ENCODE measurements around the gene AGPAT2. TPM values are rescaled to one million over a fixed set of nuclear protein-coding genes. Genes with fewer than 3 reads are reported as not detected.

Gene AGPAT2
- total and polyA plus RNA-seq, 9 donors, result 11.3 to 22.2 (median 14.5) TPM

DNA sequence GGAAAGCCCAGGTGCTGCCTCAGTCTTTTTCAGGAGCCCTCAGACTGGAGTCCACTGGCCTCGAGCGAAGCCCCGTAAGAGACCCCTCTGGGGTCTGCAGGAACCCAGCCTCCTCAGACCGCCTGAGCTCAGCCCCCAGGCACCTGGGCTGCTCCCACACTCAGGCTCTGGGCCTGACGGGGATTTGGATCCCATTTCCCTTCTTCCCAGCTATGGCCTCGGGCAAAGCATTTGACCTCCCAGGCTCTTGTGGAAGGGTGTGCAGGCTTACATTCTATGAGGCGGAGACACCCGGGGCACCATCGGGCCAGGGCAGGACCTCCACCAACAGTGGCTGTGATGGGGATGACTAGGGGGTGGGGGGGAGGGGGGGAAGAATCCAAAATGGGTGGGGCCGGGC is 4.5 kb downstream of the AGPAT2 start:
- 88% methylated on average over 4 of the region's 10 CpGs for WGBS (ENCODE audit: insufficient coverage)
- no peaks in the 10 kb centered on the region for H3K27me3 ChIP-seq (ENCODE audit: control insufficient read depth, insufficient read depth, low read length)
- peaks cover 8% of the 10 kb centered on the region for H3K36me3 ChIP-seq (ENCODE audit: control insufficient read depth, insufficient read depth, low read length)
- H3K4me3 ChIP-seq (ENCODE audit: low read length), result no peak overlapping the region
- H3K9me3 ChIP-seq (replicated peaks; ENCODE audit: control insufficient read depth, low read depth, low read length), result no peaks in the 10 kb centered on the region
- peaks cover 21% of the 10 kb centered on the region for H3K4me1 ChIP-seq (ENCODE audit: control insufficient read depth, insufficient read depth, low read length)
- no peak for DNase-seq
- no peak overlapping the region for H3K27ac ChIP-seq (ENCODE audit: low read length)

DNA sequence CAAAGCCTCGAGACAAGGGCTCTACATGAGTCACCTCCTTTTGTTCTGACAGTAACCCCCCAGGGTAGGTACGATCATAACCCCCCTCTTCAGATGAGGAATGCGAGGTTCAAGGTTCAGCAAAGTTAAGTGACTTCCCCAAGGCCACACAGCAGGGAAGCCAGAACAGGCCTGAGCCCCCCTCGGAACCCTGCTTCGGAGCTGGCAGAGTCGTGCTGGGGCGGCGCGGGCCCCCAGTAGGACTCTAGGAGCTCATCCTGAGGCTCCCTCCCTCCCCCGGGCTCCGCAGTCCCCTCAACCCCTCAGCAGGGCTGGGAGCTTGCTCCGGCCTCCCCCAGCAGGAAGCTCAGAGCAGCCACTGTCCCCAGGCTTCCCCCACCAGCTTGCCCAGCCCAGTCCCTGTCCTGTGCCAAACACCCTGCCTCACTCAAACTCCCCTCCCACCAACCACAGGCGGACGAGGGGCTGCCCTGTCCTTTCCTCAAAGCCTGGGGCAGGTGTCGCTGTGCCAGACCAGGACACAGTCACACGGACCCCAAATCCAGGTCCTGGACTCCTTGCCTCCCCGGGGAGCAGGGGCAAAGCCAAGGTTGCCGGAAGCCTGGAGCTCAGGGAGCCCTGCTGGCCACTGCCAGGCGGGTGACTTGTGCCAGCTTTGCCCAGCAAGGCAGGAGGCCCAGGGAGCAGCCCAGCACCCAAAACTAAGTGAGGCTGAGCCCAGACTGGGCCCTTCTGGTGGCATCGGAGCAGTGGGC is 5.1 kb downstream of the AGPAT2 start:
- H3K27me3 ChIP-seq (ENCODE audit: control insufficient read depth, insufficient read depth, low read length), result no peaks in the 10 kb centered on the region
- H3K4me3 ChIP-seq (ENCODE audit: low read length), result no peak overlapping the region
- H3K27ac ChIP-seq (ENCODE audit: low read length), result no peak overlapping the region
- H3K9me3 ChIP-seq (replicated peaks; ENCODE audit: control insufficient read depth, low read depth, low read length), result no peaks in the 10 kb centered on the region
- H3K4me1 ChIP-seq (ENCODE audit: control insufficient read depth, insufficient read depth, low read length), result peaks cover 18% of the 10 kb centered on the region
- H3K36me3 ChIP-seq (ENCODE audit: control insufficient read depth, insufficient read depth, low read length), result peaks cover 8% of the 10 kb centered on the region
- DNase-seq, result no peak
- 76% methylated on average over 10 of the region's 20 CpGs for WGBS (ENCODE audit: insufficient coverage)

DNA sequence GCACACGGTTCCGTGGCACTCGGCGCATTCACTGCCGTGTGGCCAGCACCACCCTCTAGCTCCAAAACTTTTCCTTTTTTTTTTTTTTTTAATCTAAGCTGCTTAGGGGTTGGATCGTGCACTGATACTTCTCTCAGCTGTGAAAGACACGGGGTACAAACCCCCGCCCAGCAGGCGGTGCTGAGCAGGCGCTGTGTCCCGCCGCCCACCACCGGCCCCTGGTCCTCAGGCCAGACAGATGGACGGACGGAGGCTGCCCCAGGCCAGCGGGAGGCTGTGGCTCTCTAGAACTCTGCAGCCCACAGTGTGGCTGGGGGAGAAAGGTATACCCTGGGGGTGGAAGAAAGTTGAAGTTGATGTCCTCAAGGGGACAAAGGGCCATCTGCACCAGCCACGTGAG is 6.2 kb downstream of the AGPAT2 start:
- WGBS (ENCODE audit: insufficient coverage), result 89% methylated on average over 16 of the region's 17 CpGs
- Histone ChIP-seq H3K27me3 (ENCODE audit: control insufficient read depth, insufficient read depth, low read length) (no peaks in the 10 kb centered on the region), H3K4me3 (ENCODE audit: low read length) (no peak overlapping the region), H3K36me3 (ENCODE audit: control insufficient read depth, insufficient read depth, low read length) (peaks cover 12% of the 10 kb centered on the region), H3K27ac (ENCODE audit: low read length) (no peak overlapping the region), H3K4me1 (ENCODE audit: control insufficient read depth, insufficient read depth, low read length) (peaks cover 11% of the 10 kb centered on the region), H3K9me3 (replicated peaks; ENCODE audit: control insufficient read depth, low read depth, low read length) (no peaks in the 10 kb centered on the region)
- DNase-seq, result no peak

DNA sequence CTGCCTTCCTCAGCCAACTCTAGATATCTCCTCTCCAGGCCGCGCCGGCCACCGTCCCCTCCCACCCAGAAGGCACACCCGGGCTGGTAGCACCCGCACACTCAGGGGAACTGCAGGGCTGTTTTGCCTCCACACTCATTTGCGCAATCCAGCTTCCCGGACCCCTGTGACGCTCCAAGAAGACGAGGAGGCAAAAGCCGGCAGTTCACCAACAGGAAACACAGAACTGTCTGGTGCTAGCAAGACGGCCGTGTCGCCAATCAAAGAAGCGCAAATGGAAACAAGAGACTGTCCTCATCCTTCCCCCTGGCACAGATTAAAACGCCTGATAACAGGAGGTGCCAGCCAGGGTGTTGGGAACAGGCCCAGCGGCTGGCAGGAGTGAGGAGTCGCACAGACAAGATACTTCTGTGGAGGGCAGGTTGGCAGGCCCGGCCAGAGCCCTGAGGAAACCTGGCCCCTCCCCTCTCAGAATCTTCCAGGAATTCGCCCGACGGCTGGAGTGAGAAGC is 7.8 kb downstream of the AGPAT2 start:
- 67% methylated on average over 17 of the region's 22 CpGs for WGBS (ENCODE audit: insufficient coverage)
- Histone ChIP-seq H3K36me3 (ENCODE audit: control insufficient read depth, insufficient read depth, low read length) (peaks cover 13% of the 10 kb centered on the region), H3K27ac (ENCODE audit: low read length) (peak overlapping the region; percentile 15), H3K4me1 (ENCODE audit: control insufficient read depth, insufficient read depth, low read length) (no peaks in the 10 kb centered on the region), H3K27me3 (ENCODE audit: control insufficient read depth, insufficient read depth, low read length) (no peaks in the 10 kb centered on the region), H3K9me3 (replicated peaks; ENCODE audit: control insufficient read depth, low read depth, low read length) (no peaks in the 10 kb centered on the region), H3K4me3 (ENCODE audit: low read length) (no peak overlapping the region)
- peak; percentile 66 for DNase-seq

DNA sequence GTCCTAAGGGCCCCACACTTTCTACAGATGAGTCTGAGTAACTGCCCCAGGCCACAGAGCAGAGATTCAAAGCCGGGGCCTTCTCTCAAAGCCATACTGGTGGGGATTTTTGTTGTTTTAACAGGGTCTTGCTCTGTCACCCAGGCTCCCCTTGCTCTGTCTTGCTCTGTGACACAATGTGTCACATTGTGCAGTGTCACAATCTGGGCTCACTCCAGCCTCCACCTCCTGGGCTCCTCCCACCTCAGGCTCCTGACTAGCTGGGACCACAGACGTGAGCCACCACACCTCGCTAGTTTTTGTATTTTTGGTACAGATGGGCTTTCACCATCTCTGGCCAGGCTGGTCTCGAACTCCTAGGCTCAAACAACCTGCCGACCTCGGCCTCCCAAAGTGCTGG is 8.6 kb downstream of the AGPAT2 start:
- WGBS (ENCODE audit: insufficient coverage), result 85% methylated on average over 4 of the region's 6 CpGs
- Histone ChIP-seq H3K9me3 (replicated peaks; ENCODE audit: control insufficient read depth, low read depth, low read length) (no peaks in the 10 kb centered on the region), H3K4me1 (ENCODE audit: control insufficient read depth, insufficient read depth, low read length) (no peaks in the 10 kb centered on the region), H3K36me3 (ENCODE audit: control insufficient read depth, insufficient read depth, low read length) (peaks cover 12% of the 10 kb centered on the region), H3K27me3 (ENCODE audit: control insufficient read depth, insufficient read depth, low read length) (no peaks in the 10 kb centered on the region), H3K27ac (ENCODE audit: low read length) (no peak overlapping the region), H3K4me3 (ENCODE audit: low read length) (no peak overlapping the region)
- DNase-seq, result no peak

DNA sequence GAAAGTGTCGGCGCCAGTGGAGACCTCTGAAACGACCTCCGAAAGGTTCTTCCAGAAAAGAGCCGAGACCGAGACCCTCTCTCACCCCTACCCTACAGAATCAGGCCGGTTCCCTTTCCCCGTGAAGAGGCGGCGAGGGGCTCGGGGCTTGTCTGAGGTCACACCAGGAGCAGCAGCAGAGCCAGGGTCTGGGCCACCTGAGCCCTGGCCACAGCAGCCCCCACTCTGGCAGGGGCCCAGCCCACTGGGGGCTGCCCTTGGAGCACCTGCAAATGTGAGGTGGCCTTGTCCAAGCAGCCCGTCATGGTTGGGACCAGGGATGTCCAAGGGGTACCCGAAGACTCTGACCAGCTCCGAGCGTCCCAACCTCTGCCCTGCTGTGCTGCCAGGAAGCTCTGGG is 9.2 kb downstream of the AGPAT2 start:
- WGBS (ENCODE audit: insufficient coverage), result 91% methylated on average over 11 of the region's 15 CpGs
- no peak for DNase-seq
- no peak overlapping the region for H3K27ac ChIP-seq (ENCODE audit: low read length)
- no peaks in the 10 kb centered on the region for H3K4me1 ChIP-seq (ENCODE audit: control insufficient read depth, insufficient read depth, low read length)
- H3K36me3 ChIP-seq (ENCODE audit: control insufficient read depth, insufficient read depth, low read length), result peaks cover 10% of the 10 kb centered on the region
- H3K4me3 ChIP-seq (ENCODE audit: low read length), result no peak overlapping the region
- no peaks in the 10 kb centered on the region for H3K9me3 ChIP-seq (replicated peaks; ENCODE audit: control insufficient read depth, low read depth, low read length)
- H3K27me3 ChIP-seq (ENCODE audit: control insufficient read depth, insufficient read depth, low read length), result no peaks in the 10 kb centered on the region

DNA sequence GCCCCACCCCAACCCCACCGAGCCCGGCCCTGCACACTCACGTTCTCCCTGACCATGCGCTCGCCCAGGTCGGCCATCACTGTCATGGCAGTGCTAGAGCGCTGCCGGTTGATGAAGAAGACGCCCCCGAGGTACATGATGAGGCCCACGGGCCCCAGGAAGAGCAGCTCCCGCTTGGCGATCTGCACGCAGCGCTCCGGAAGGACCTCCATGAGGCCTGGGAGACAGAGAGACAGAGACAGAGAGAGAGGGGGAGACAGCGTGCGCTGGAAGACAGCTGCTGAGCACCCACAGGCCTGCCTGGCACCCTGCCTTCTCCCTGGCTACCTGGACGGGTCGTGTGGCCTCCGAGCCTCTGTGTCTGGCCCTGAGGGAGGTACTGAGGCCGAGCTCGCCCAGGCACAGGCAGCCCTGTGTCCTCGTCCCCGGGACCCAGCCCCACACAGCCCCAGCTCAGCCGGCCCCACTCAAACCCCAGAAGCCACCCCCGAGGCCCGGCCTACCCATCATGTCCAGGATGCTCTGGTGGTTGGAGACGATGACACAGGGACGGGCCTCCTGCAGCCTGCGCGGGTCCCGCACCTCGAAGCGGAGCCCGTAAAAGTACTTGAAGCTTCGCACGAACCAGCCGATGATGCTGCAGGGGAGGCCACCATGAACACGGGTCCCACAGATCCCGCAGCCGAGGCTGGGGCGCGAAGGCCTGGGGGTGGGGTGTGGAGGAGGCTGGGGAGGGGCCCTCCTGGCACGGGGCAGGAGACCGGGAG is 10.2 kb downstream of the AGPAT2 start:
- Histone ChIP-seq H3K27me3 (ENCODE audit: control insufficient read depth, insufficient read depth, low read length) (no peaks in the 10 kb centered on the region), H3K4me3 (ENCODE audit: low read length) (no peak overlapping the region), H3K27ac (ENCODE audit: low read length) (no peak overlapping the region), H3K36me3 (ENCODE audit: control insufficient read depth, insufficient read depth, low read length) (peaks cover 13% of the 10 kb centered on the region), H3K4me1 (ENCODE audit: control insufficient read depth, insufficient read depth, low read length) (peaks cover 5% of the 10 kb centered on the region), H3K9me3 (replicated peaks; ENCODE audit: control insufficient read depth, low read depth, low read length) (no peaks in the 10 kb centered on the region)
- WGBS (ENCODE audit: insufficient coverage), result 83% methylated on average over 43 of the region's 46 CpGs
- no peak for DNase-seq

- H3K27me3 ChIP-seq (ENCODE audit: control insufficient read depth, insufficient read depth, low read length), result no peaks in the 10 kb centered on the region
- DNase-seq, result no peak
- H3K4me3 ChIP-seq (ENCODE audit: low read length), result no peak overlapping the region
- peaks cover 13% of the 10 kb centered on the region for H3K36me3 ChIP-seq (ENCODE audit: control insufficient read depth, insufficient read depth, low read length)
- no peaks in the 10 kb centered on the region for H3K9me3 ChIP-seq (replicated peaks; ENCODE audit: control insufficient read depth, low read depth, low read length)
- 90% methylated on average over 8 of the region's 13 CpGs for WGBS (ENCODE audit: insufficient coverage)
- H3K27ac ChIP-seq (ENCODE audit: low read length), result no peak overlapping the region
- peaks cover 12% of the 10 kb centered on the region for H3K4me1 ChIP-seq (ENCODE audit: control insufficient read depth, insufficient read depth, low read length)
Observed at GRCh38 chr9:136676297-136676794, 10.9 kb downstream of the AGPAT2 start.

DNA sequence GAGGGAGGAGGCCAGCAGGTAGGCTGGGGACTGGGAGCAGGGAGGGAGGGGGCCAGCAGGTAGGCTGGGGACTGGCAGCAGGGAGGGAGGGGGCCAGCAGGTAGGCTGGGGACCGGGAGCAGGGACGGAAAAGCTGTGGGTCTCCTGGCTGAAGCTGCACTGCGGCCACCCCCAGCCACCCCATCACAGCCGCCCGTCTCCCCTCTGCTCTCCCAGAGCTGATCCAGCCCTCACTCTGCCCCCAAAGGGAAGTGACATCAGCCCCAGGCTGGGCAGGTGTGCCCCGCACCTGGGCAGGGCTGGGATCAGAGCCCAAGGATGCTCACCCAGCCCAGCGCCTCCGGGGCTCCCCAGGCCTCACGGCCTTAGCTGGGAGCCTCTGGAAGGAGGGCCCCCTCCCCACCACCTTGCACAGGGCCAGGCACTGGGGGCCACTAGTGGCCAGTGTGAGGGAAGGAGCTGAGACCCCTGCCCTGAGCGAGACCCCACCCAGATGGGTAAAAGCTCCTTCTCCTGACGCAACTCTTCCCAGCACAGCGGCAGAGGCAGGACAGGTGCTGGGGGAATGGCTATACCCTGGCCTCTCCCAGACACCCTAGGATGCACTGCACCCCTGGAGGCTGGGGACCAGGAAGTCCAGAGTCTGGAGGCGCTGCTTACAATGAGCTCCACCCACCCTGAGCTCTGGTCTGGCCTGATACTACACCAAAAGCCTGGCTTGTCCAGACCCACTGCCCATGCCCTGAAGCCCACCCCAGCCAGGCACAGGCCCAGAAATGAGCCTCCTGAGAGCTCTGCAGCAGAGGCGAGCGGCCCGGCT is 11.6 kb downstream of the AGPAT2 start:
- 74% methylated on average over 8 of the region's 16 CpGs for WGBS (ENCODE audit: insufficient coverage)
- H3K27me3 ChIP-seq (ENCODE audit: control insufficient read depth, insufficient read depth, low read length), result no peaks in the 10 kb centered on the region
- no peak overlapping the region for H3K4me3 ChIP-seq (ENCODE audit: low read length)
- H3K9me3 ChIP-seq (replicated peaks; ENCODE audit: control insufficient read depth, low read depth, low read length), result no peaks in the 10 kb centered on the region
- no peak for DNase-seq
- peaks cover 14% of the 10 kb centered on the region for H3K36me3 ChIP-seq (ENCODE audit: control insufficient read depth, insufficient read depth, low read length)
- H3K27ac ChIP-seq (ENCODE audit: low read length), result no peak overlapping the region
- H3K4me1 ChIP-seq (ENCODE audit: control insufficient read depth, insufficient read depth, low read length), result peaks cover 13% of the 10 kb centered on the region

All from muscle of leg (tissue), 11 donors.